Lower lobe of right lung (tissue), 2 donors: Measurements from ENCODE around the gene SSBP2. TPM values are rescaled to one million over a fixed set of nuclear protein-coding genes. Genes with fewer than 3 reads are reported as not detected.
A peak's percentile ranks its signal among the peaks of the same experiment; 100 is the strongest.

Experiments used
- ATAC-seq, 2 donors: fragments of 200-7000 bp; cut with Tn5 transposase; one replicate each; pipeline ENCODE4 v1.9.1; 2020 to 2022; ENCODE audit warnings: mild to moderate bottlenecking in 2 of 2, moderate library complexity in 2 of 2
- DNase-seq: peaks from one replicate; pipeline ENCODE4 v3.0.0-alpha.2; 2020
- H3K27ac ChIP-seq: fragments of 200-600 bp; one replicate; pipeline ENCODE4 v1.8.0; 2022
- H3K27me3 ChIP-seq: fragments of 200-600 bp; one replicate; pipeline ENCODE4 v1.8.0; 2022; ENCODE audit warnings: low read depth
- H3K36me3 ChIP-seq: fragments of 200-600 bp; one replicate; pipeline ENCODE4 v1.8.0; 2022; ENCODE audit warnings: mild to moderate bottlenecking
- H3K4me1 ChIP-seq: fragments of 200-600 bp; one replicate; pipeline ENCODE4 v1.8.0; 2022
- H3K4me3 ChIP-seq: fragments of 200-600 bp; one replicate; pipeline ENCODE4 v1.8.0; 2022; ENCODE audit warnings: mild to moderate bottlenecking
- H3K9me3 ChIP-seq: fragments of 200-600 bp; one replicate; pipeline ENCODE4 v1.8.0; 2022
- intact Hi-C: fragments of 100-400 bp; cut with DNase I; formaldehyde crosslinking; loops from one replicate; pipeline ENCODE4 v1.11.0; 2022
- long read RNA-seq: library from polyadenylated mRNA; unstranded; transcript quantifications from one replicate; pipeline ENCODE4 v2.0.0, GENCODE V29; 2021
- total RNA-seq: library from RNA; stranded (reverse); fragmentation: NEBNext Ultra II Directional; extraction: Animal tissue kit (Norgen Biotek cat#: 25700); gene quantifications from one replicate; pipeline ENCODE4 v1.2.1, GENCODE V29; 2021
- TF ChIP-seq, protein P1 (sequence below): fragments of 200-600 bp; IDR thresholded peaks from one replicate; pipeline ENCODE4 v1.8.0; 2022; ENCODE audit warnings: antibody characterized with exemption, mild to moderate bottlenecking
- donor health status: DM: no; HTN: yes; CAD: no; lungs with severe emphysema.

The SSBP2 gene
- total RNA-seq = 41.1 TPM
- long read RNA-seq, full-length matches to known transcripts = 23 of 34 reads
- long read RNA-seq, partial matches to known transcripts = 3 of 34 reads
- long read RNA-seq, other reads (novel, unspliced or antisense) = 8 of 34 reads

DNA sequence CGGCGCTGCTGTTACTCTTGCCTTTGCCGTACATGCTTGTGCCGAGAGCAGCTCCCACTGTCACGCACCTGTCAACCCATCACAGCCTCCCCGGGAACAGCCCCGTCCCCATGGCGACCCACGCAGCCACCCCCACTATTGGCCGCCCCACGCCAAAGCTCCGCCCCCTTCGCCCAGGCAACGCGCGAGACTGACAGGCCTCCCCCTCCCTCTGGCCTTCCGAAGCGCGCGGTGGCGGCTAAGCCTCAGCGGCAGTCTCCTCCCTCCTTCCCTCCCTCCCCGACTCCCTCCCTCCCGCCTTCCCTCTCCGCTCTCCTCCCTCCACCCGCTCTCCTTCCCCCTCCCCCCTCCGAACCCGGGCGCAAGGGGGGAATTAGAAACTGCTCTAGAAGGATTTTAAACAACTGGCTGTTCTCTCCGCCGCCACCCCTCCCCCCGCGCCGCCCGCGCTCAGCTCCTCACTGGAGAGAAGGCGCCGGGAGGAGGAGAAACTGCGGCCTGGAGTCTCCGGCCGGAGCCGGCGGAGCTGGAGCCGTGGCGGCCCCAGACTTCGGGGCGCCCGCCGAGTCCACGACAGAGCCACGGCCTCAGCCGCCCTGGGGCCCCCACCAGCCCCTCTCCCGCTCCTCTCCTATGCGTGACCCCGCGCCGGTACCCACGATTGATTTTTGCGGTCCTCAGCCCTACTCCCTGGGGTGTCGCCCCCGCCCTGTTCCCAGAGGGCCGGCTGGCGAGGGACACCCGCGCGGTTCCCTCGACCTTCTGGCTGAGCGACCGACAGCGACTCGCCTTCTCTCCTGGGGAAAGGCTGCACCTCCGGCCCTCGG lies at the start of gene SSBP2:
TSS of gene SSBP2 (minus strand) at position 89 of the 827 bp plus-strand sequence. CDS start at position 34, 55 bp downstream.
- DNase-seq (peak; percentile 98), ATAC-seq (peak; percentile 96 to 97)
- Histone ChIP-seq H3K4me1 (peaks cover 41% of the 10 kb centered on the region), H3K4me3 (peak within 1 kb of the TSS; percentile 70), H3K27me3 (no peaks in the 10 kb centered on the region), H3K9me3 (no peaks in the 10 kb centered on the region), H3K27ac (peak within 1 kb of the TSS; percentile 97), H3K36me3 (no peaks in the 10 kb centered on the region)
- TF ChIP-seq, protein P1, sequence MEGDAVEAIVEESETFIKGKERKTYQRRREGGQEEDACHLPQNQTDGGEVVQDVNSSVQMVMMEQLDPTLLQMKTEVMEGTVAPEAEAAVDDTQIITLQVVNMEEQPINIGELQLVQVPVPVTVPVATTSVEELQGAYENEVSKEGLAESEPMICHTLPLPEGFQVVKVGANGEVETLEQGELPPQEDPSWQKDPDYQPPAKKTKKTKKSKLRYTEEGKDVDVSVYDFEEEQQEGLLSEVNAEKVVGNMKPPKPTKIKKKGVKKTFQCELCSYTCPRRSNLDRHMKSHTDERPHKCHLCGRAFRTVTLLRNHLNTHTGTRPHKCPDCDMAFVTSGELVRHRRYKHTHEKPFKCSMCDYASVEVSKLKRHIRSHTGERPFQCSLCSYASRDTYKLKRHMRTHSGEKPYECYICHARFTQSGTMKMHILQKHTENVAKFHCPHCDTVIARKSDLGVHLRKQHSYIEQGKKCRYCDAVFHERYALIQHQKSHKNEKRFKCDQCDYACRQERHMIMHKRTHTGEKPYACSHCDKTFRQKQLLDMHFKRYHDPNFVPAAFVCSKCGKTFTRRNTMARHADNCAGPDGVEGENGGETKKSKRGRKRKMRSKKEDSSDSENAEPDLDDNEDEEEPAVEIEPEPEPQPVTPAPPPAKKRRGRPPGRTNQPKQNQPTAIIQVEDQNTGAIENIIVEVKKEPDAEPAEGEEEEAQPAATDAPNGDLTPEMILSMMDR = no peak
- intact Hi-C loops = loop anchor here (5.0 kb wide), 1 partner anchor 96 kb away; no protein-coding TSS in a partner anchor

GRCh38 chr5:81795666-81796065 lies 44.8 kb upstream of the SSBP2 start:
- no peaks in the 10 kb centered on the region for H3K27me3 ChIP-seq
- no peaks in the 10 kb centered on the region for H3K9me3 ChIP-seq
- intact Hi-C loops = no loop called here
- no peaks in the 10 kb centered on the region for H3K36me3 ChIP-seq
- H3K27ac ChIP-seq = no peak overlapping the region
- H3K4me3 ChIP-seq = no peak overlapping the region
- DNase-seq = no peak
- TF ChIP-seq, protein P1 = no peak
- no peak for ATAC-seq
- no peaks in the 10 kb centered on the region for H3K4me1 ChIP-seq

- Histone ChIP-seq H3K9me3 (no peaks in the 10 kb centered on the region), H3K27ac (no peak overlapping the region), H3K4me3 (no peak overlapping the region), H3K36me3 (no peaks in the 10 kb centered on the region), H3K27me3 (no peaks in the 10 kb centered on the region), H3K4me1 (no peaks in the 10 kb centered on the region)
- DNase-seq = no peak
- TF ChIP-seq, protein P1 = no peak
- intact Hi-C loops = no loop called here
- ATAC-seq = no peak
Observed at GRCh38 chr5:81794226-81794625, 43.3 kb upstream of the SSBP2 start.

- no peaks in the 10 kb centered on the region for H3K9me3 ChIP-seq
- DNase-seq (no peak), ATAC-seq (no peak)
- no peak overlapping the region for H3K4me3 ChIP-seq
- TF ChIP-seq, protein P1 = no peak
- H3K27me3 ChIP-seq = no peaks in the 10 kb centered on the region
- intact Hi-C loops = no loop called here
- H3K36me3 ChIP-seq = no peaks in the 10 kb centered on the region
- H3K27ac ChIP-seq = no peak overlapping the region
- H3K4me1 ChIP-seq = peaks cover 21% of the 10 kb centered on the region
Observed at GRCh38 chr5:81790336-81790735, 39.4 kb upstream of the SSBP2 start.

DNA sequence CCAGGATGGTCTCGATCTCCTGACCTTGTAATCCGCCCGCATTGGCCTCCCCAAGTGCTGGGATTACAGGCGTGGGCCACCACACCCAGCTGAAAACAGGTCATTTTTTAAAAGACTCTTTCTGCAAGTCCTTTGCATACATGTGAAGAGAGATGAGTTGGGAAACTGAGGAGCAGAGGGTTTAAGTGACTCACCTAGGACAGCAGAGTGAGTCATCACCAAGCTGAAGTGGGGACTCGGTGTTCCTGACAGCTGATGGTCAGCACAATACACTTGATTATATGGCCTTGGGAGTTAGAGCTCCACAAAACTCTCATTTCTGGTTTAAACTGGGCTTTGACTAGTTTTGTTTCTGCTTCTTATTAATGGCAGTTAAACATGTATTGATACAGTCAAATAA lies 38.1 kb upstream of the SSBP2 start:
- peaks cover 21% of the 10 kb centered on the region for H3K4me1 ChIP-seq
- no peaks in the 10 kb centered on the region for H3K27me3 ChIP-seq
- no peak overlapping the region for H3K4me3 ChIP-seq
- DNase-seq (no peak), ATAC-seq (no peak)
- TF ChIP-seq, protein P1 = no peak
- H3K9me3 ChIP-seq = no peaks in the 10 kb centered on the region
- intact Hi-C loops = loop anchor here (5.0 kb wide), 1 partner anchor 63 kb away; no protein-coding TSS in a partner anchor
- no peak overlapping the region for H3K27ac ChIP-seq
- H3K36me3 ChIP-seq = no peaks in the 10 kb centered on the region
